Smooth muscle cell of the brain vasculature (primary cell): ENCODE measurements around the gene ADAM23.

Experiments used
- DNase-seq: peaks from one replicate; pipeline ENCODE4 v3.0.0-alpha.2; 2012; ENCODE audit warnings: low read depth, low spot score

Gene ADAM23

DNA sequence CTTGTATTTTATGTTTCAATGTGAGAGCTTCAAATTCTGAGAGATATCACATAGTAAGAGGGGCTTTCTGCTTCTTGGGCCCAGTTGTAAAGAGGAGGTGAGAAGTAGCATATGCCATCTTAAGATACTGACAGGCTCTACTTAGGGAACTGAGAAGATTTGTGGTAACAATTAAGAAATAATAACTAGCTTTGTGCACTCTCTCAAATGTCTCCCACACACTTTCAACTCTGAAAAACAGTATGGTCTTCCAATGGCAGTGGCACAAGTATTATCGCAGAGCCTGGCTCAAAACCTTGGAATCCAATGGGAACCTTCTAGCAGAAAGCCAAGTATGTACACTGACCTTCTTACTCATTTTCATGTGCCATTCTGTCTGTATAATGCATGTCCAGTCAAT is 118.6 kb downstream of the ADAM23 start:
- no peak for DNase-seq

DNA sequence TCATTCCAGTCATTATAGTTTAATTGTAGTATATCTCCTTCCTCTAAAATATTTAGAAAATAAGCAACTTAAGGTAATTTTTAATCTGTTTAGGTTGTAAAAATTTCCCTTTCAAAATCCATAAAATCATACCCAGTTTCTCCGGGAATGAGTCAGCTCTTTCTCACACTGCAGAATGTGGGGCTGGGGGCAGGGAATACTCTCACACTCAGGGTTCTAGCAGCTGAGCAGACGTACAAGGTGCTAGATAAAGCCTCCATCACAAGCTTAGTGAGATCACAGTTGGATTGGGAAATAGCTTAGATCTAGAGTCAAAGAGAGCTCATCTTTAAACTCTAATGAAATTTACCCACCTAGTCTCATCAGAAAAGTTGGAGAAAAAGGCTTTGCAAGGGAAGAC is 119.0 kb downstream of the ADAM23 start:
- no peak for DNase-seq

DNA sequence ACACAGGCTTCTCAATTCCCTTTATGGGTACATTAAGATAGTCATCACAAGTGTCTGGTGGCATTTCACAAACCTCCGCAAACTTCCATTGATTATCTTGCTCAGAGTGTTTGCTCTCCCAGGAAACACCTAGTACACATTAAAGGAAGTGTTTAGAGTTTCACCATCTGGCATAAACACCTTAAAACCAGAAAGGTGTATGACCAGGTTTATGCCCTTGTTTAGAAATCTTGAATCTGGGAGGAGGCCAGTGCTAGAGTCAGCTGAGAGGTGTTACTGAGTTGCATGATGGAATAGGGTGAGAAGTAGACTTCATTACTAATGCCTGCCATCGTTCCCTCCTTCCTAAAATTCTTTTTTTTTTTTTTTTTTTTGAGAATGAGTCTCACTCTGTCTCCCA is 120.0 kb downstream of the ADAM23 start:
- no peak for DNase-seq

DNA sequence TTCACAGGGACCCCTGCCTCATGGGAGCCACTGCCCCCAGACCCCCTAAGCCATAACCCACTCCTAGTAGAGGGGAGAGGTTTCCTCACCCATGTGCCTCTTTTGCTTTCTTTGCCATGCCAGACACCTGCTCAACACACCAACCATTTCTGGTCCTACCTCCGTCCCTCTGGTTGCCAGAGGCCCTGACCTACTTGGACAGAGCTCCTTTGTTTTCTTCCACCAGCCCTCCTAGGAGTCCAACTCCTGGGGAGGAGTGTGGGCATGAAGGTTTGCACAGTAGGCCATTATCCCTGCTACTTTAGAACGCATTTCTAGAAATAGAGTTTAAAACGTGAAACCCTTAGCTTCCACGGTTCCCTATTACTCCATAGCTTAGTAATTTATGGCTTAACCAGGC is 122.3 kb downstream of the ADAM23 start:
- DNase-seq, result no peak

DNA sequence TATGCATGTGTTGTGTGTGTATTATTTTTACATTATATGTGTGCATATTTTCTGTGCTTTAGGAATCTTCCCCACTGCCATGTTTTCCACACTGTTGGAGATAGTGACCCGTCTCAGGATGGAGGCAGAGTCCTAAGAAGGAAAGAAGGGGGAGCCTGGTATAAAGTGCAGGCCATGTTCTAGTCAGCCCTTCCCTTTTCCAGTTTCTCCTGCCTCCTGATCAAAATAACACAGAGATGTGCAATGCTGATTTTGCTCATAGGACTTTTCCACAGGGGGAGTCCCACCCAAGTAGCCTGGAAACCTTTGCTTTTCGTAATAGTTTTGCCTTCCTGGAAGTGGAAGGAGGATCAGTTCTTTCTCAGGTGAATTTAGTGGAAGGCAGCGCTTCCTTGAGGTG is 126.1 kb downstream of the ADAM23 start:
- no peak for DNase-seq

DNA sequence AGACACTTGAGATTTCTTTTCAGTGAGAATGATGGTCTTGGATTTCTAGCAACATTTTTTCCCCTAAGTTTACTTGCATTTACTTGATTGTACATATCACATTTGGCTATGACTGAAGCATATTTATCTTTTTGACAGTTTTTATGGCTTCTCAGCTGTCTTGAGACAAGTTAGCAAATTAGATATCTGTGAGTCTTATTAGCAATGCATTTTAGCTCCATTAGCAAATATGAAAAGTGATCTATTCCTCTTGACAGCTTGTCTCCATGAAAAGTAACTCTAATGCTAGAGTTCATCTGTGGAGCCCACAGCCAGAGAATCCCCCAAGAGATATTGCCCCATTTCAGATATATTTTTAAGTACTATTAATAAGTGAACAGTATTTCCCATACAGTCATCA is 126.9 kb downstream of the ADAM23 start:
- no peak for DNase-seq

DNA sequence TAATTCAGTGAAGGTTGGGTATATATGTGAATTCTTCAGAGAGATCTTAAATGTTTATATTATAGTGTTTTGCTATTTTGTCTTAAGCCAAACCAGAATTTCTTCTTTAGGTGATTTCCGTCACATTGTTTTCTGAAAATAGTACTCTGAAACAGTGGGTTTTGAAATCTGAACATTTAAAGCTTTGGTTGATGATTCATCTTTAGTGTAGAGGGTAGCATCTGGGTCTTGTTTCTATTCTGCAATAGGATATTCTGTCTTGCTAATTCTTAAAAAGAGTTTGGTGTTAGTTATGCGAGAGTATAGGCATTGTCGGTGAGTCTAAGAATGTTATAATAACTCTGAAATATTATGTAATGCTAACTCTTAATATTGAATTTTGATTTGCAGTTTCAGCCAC is 129.4 kb downstream of the ADAM23 start:
- DNase-seq, result no peak

DNA sequence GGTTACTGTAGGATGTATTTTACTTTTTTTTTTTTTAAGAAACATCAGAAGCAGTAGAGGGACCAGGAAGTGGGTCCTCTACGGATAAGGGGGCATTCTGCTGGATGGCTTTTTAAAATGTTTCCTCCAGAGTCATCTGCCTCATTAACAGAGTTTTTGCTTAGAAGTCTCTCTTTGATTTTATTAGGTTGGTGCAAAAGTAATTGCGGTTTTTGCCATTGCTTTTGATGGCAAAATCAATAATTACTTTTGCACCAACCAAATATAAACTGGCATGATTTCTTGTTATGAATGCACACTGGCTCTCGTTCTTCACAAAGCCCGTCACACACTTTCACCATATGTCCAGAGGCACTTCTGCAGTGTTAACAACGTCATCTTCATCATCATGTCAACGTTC is 130.5 kb downstream of the ADAM23 start:
- no peak for DNase-seq

DNA sequence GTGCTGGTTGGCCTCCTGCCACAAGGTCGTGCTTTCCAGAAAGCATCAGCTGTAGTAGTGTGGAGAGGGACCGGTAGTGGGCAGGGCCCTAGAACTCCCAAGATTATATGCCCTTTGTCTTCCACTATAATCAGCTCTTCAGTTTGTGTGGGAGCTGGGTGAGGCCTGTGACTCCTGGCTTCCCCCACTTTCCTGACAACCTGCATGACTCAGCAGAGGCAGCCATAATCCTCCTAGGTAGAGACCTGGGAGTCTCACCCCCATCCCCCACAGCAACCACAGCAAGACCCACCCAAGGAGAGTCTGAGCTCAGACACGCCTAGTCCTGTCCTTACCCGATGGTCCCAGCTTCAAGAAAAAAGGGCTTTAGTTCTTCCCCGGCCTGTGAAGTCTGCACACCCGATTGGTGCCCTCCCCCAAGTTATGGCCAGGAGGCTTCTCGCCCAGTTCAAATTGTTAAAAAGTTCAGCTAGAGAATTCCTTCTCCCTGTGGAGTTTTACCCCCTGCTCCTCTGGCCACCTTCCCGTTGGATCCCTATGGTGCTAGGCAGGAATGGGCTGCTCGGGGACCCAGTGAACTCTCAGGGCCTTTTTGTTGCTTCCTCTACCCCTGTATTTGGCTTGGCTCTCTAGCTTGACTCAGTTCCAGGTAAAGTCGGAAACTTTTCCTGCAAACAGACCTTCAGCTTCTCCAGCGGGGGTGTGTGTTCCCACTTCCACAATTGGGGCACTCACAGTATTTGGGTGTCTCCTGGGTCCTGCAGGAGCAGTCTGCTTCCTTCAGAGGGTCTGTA is 141.2 kb downstream of the ADAM23 start:
- DNase-seq, result no peak

DNA sequence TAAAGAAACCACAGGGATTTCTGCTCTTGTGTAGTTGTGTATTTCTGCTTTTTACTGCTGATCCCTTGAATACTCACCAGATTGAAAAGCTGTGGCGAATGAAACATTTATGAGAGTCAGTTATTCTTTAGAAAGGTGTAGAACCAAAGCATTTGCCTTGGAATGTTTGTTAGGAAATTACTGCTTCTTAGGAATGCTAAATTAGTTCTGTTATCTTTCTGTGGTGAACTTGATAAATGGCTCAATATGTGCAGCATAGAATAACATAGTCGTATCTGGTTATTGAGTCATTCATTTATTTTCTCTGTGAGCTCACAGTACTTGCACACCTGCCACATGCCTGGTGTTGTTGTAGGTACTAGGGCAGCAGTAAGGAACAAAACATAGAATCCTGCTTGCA is 142.0 kb downstream of the ADAM23 start:
- no peak for DNase-seq

DNA sequence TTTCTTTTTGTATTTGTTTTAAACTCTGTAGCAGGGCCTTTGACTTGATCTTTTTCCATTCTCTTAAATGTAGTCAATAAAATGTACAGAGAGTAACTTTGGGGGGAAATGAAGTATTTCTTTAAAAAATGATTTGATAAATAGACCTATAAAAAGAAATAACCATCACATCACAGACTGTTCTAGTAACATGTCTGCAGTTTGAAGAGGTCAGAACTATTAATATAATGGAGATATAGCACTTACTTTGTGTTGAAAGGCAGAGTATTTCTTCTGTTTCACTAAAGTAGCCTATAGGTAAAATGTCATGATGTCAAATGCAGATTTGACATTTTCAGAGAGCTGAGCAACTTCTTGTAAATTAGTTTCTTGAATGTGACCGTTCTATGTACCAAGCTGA is 143.3 kb downstream of the ADAM23 start:
- no peak for DNase-seq

DNA sequence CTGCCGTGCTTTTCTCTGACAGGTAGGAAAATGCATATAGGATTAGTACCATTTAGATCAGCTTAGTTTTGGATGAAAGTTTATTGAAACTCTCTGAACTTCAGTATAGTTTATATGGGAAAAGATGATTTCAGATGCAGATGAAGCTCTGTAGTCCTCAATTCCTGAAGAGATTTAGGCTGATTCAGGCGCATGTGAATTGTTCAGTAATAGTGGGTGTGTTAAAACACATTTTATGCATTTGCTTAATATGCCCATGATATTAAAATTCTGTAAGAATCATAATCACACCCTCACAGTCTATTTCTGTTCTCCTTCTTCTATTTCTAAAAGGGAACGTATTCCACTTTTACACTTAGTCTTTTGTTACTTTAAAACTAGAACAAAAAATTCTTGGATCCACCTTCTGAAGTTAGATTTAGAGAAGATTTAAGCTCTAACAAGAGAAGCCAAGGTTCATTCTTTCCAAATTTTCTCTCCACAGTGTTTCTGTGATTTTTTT is 154.4 kb downstream of the ADAM23 start:
- DNase-seq, result no peak

DNA sequence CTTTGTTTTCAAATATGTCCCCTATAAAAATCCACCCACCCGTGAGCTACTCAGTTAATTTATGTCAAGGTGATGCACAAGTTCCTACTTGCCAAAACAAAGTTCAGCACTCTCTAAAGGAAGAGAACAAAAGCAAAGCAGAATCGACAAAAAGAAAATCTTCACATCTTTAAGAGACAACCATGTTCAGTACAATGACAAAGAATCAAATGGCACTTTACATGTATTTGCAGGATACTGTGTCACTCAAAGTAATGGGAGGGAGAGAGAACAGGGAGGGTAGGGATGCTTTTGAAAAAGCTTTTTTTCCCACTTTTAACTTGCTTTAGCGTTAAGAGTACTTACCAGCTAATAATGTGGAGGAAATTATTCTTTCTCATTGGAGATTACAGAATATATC is 159.9 kb downstream of the ADAM23 start:
- no peak for DNase-seq

DNA sequence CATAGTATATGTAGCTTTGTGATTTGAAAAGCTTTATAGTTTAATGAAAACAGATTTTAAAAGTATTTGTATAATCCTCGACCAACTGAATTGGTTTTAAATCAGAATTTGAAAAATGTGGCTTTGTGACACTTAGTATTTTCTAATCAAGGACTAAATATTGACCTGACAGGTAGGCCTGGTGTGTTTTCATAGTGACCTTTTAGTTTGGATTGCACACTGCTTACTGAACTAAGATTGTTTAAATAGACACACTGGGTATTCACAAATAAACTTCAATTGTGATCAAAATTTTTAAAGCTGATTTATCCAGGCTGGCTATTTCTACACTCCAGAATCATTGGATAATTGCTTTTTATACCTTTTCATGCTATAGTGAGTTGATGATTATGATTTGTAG is 167.1 kb downstream of the ADAM23 start:
- DNase-seq, result no peak

DNA sequence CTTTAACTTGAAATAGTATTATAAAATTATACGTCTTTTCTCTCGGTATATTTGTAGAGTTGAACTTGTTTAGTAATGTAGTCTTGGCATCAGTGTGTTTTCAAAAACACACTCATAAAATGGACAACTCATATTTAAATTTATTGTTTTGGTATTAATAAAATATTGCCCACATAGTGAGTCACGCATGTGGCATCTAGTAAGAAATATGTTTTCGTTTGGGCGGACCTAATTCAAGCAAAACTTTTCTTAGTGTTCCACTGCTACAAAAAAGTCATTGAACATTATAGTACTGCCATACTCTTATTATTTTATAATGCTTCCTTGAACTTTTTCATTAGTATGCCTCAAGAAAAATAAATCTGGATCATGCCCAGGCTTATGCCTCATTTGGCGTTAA is 167.9 kb downstream of the ADAM23 start:
- DNase-seq, result no peak

DNA sequence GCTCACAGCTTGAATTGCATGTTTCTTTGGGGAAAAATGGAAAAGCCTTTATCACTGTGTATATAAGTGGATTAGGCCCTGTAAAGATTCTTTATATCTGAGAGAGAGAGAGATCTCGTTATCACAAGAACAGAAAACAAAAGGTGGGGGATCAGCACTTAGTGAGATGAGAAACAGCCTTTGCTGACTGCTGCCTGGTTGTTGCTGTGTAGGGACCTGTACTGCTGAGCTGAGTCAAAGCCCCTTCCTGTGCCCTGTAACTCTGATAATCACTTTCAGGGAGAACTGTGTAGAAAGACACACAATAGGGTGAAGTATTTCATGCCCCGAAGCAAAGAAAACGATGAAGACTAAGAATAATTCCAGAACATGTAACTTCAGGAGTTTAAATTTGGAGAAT is 168.4 kb downstream of the ADAM23 start:
- DNase-seq, result no peak

DNA sequence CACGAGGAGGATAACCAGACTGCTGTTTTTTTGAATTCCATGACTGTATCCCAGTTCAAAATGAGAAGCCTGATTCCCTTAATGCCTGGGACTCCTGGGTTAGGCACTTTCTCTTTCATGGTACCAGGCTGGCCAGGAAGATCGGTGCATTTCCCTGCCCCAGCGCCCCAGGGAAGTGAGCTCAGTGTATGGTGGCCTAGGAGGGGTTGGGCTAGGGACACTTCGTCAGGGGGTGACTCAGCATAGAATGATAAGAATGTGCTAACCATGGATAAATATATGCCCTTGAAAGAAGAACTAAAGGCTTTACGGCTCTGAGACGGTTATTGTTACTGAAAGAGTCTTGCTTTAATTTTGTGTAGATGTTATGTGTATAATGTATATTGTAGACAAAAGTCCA is 171.5 kb downstream of the ADAM23 start:
- no peak for DNase-seq

DNA sequence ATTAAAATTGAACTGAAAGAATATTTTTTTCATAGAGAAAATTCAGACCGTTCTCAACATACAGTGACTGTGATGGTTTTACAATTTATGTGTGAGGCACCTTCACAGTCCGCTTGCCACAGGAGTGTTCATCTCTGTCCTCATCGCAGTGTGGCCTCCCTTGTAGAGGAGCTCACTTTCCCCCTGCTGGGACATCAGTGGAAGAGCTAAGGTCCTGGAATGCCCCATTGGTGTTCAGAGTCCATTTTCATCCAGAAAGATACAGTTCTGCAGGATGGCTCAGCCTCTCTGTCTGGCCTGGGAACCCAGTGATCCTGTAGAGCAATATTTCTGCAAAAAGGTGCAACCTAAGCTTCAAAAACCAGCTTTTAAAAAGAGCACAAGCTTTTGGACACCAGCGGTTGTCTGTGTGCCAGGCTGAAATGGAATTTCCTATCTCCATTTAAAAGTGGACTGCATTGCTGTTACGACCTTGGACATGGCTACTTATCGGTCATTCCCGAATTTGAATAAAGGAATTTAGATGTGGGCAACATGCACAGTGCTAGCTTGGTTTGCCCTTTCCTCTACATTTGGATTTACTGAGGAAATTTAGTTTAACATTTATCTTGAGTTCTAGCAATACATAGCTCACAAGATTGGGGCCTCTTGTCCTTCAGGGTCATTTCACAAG is 172.2 kb downstream of the ADAM23 start:
- no peak for DNase-seq

DNA sequence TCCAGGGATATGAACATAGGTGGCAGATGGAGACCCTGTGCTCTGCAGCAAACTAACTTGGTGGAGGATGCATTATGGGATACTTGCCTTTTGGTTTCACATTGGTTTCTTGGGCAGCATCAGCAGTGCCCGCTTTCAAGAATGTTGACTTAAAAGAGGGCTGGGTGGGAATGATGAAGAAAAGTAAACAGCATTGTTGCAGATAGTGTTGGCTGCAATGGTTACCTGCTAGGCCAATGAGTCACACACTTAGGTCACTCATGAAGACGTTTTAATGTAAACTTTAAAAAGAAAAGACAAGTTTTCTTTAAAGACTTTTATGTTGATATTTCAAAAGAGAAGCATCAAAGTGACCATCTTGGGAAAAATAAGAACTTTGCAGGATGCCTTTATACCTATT is 172.8 kb downstream of the ADAM23 start:
- no peak for DNase-seq

DNA sequence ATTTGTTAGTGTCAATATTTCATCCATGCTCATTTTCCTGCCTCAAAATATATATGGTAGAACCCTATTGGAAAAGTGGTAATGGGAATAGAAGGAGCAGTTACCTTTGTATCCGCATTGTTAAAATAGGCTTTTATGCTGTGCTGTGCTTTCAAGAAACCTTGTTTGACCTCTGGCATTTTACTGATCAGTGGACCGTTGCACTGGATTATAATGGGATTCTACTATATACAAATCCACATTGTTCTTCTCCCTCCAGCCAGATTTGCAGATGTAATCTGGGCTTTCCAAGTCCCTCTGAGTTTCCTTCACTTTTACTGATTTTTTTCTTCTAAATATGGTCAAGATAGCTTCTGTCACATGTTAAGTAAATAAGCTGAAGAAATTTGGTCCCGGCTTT is 175.7 kb downstream of the ADAM23 start:
- DNase-seq, result no peak

DNA sequence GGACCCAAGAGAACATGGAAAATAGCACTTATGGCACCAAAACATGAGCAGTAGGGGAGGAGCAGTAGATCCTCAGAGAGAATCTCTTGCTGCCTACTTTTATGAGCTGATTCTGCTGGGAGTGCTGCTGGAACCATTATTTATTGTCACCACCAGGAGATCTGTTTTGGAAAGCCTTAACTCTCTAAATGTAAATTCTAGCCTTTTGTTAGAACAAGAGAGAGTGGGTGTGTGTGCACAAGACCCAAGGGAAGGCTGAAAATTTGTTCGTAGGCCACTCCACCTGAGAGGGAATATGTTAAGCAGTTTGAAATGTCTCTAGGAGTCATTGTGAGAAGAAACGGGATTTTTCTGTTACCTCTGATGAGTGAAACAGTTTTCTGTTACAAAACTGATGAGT is 182.8 kb downstream of the ADAM23 start:
- no peak for DNase-seq

DNA sequence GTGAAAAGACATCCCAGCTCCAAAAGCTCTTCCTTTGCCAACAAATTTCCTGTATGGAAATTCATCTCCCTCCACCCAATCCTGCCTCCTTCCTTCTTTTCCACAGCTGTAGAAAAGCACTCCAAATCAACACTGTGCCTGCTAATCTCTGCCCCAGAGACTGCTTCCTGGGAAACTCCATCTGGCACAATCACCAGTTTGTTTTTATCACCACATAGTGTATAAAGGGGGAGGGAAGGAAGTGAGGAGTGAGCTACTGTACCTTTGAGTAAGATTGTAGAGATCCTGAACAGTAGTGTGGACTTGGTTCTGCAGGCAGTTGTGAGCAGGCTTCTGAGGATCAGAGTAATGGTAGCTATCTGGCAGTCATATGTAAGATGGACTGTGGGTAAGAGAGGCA is 184.3 kb downstream of the ADAM23 start:
- DNase-seq, result no peak

DNA sequence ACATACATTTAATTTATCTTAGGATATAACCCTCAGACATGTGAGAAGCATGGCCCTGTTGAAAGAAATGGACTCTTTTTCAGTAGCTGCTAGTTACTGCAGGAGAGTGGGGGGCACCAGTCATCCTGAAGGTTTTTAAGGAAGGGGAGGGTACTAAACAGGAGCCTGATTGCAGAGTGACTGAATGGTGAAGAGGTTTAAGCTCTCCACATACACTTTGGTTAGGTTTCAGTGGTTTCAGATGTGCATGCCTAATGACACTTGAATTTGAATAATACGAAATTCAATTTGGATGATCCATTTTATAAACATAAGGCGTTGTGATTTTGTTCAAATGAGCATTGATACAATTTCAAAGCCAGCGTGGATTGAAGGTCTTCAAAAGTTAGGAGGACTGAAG is 188.0 kb downstream of the ADAM23 start:
- no peak for DNase-seq
